Stomach (tissue), 4 donors: ENCODE results near the gene BTNL9.

ENCODE experiments used
- CTCF ChIP-seq, 7 experiments: fragments of 450-650 bp in 4 of 7; fragments of 200-600 bp in 3 of 7; sonication (generic) in 3 of 7; IDR thresholded peaks; one replicate each; pipeline ENCODE4 v1.5.1; 2016 to 2019; ENCODE audit warnings: antibody characterized with exemption in 7 of 7, control low read depth in 2 of 7, mild to moderate bottlenecking in 1 of 7
- EP300 ChIP-seq: sonication (generic); formaldehyde crosslinking; IDR thresholded peaks from one replicate; pipeline ENCODE4 v1.6.1; 2017; ENCODE audit warnings: antibody characterized with exemption

GRCh38 chr5:181042036-181042713 is 2.1 kb downstream of the BTNL9 start:
- no peak for TF ChIP-seq CTCF (IDR thresholded peaks at IDR 0.05)
- no peak for TF ChIP-seq EP300
